Medulla oblongata (tissue), 1 donor: Measurements from ENCODE around the gene LMAN1L.

ENCODE experiments used
- DNase-seq: peaks from one replicate; pipeline ENCODE4 v3.0.0-alpha.2; 2015; ENCODE audit errors: extremely low spot score

The LMAN1L gene

DNA sequence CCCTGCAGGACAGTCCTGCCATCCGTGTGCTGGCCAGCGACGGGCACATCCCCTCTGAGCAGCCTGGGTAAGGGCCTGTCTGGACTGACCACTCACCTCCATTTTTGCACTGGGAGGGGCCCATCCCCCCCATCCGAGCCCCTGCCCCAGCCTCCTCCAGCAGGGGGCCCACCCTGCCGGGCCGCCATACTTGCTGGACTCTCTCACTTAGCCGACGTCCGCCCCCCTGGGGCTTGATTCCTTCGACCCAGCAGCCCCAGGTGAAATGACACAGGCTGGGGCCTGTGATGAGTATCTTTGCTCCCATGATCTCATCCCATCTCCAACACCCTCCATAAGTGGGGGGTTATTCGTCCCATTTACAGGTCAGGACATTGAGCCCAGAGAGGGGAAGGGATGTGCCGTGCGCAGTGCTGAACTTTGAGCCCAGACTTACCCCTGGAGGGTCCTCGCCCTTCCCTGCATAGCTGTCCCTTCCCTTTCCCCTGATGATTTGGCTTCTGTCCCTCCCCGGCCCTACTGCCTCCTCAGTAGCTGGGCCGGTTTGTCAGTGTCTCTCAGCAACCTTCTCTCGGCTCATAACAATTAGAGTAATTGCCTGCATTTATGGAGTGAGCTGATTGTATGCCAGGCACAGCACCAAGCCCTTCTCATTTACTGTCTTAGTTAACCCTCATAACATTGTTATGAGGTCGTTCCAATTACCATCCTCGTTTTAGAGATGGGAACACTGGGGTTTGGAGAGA lies 4.2 kb downstream of the LMAN1L start:
- DNase-seq = peak; percentile 33

DNA sequence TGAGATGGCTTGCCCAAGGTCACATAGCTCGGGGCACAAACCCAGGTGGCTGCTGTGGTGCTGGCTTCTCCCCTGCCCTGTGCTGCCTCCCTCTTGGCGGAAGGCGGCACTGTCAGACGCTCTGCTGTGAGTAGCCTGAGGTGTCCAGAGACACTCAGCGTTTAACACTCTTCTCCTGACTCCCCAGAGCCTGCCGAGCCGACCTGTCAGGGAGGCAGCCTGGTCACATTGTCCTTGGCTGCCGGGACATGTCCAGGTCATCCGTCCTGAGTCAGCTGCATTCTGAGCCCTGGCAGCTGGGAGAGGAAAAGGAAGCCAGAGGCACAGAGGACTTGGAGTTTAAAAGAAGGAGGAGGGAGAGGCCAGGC lies 4.7 kb downstream of the LMAN1L start:
- DNase-seq = peak; percentile 66

- DNase-seq = no peak
Observed at GRCh38 chr15:74820056-74820455, 7.4 kb downstream of the LMAN1L start.

DNA sequence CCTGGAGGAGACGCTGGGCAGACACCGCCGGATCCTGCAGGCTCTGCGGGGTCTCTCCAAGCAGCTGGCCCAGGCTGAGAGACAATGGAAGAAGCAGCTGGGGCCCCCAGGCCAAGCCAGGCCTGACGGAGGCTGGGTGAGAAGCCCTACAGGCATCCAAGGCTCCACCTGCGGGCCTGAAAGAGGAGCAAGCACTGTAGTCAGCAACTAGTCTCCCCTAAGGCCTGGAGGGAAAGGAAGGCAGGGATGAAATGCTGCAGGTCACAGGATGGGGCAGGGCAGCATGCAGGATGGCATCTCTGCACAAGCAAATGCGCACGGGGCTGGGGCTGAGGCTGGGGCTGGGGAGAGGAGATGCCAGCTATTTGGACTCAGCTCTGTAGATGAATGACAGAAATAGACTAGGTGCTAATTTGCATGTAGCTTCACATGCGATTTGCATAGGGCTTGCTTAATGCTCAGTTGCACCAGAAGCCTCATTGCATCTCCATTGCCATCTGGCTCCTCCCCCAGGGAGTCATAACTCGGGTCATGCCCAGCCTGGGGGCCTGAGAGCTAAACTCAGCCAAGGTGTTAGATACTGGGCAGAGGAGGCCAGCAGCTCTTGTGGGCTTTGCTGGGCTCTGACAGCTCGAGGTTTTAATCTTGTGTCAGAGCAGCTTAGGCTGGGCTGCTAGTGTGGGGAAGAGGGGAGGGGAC lies 8.6 kb downstream of the LMAN1L start:
- DNase-seq = no peak

DNA sequence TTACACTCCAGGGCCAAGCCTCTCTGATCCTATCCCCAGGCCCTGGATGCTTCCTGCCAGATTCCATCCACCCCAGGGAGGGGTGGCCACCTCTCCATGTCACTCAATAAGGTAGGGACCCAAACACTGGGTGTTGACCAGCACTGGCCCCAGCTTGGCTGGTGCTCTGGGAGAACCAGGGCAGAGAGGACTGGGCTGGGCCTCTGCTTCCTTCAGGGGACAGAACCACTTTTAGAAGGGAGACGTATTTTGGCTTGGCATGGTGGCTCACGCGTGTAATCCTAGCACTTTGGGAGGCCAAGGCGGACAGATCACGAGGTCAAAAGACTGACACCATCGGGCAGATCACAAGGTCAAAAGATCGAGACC lies 9.1 kb downstream of the LMAN1L start:
- no peak for DNase-seq

GRCh38 chr15:74822233-74822632 lies 9.6 kb downstream of the LMAN1L start:
- DNase-seq = no peak

DNA sequence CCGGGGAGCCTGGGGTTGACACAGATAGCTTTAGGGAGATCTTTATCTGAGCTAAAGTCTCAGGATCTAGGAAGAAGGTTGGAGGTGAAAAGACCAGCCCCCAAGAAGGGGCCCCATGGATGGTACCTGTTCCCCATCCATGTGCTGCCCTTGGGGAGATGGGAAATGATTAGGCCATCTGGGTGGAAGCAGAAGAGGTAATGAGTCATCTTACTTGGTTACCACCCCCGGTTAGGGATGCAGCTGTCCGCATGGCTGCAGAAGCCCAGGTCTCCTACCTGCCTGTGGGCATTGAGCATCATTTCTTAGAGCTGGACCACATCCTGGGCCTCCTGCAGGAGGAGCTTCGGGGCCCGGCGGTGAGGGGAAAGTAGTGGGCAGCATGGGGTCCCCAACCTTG lies 10.7 kb downstream of the LMAN1L start:
- DNase-seq = no peak

DNA sequence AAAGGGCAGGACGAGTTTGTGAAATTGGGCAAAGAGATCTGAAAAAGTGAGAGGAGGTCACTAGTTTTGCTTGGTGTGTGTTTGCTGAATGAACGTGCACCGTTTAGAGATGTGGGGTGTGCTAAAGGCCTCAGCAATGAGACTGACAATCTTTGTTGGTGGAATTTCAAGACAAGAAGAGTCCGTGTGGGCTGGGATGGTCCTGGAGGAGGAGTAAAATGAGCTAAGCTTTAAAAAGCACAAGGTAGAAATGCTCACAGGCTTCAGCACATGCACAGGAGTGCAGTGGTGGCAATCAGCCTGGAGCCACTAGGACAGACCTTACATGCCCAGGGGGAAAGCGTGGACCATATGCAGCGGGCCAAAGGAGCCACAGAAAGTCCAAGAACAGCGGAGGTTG lies 12.3 kb downstream of the LMAN1L start:
- DNase-seq = no peak

DNA sequence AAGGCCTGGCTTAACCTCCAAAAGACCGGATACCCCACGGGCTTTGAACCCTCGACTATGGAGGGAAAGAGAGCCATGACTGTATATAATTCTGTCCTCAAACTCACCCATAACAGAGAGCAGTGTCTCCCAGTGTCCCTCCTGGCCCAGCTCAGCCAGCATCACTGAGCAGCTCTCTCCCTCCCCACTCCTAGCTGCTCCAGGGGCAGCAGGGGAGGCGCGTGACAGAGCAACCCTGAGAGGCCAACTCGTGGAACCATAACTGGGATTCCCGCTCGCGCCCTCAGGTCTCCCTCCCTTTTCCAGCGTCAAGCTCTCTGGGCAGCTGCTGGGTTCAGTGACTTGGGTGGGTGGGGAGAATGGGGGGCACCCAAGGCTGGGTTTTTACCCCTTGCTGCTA lies 13.2 kb downstream of the LMAN1L start:
- DNase-seq = no peak

DNA sequence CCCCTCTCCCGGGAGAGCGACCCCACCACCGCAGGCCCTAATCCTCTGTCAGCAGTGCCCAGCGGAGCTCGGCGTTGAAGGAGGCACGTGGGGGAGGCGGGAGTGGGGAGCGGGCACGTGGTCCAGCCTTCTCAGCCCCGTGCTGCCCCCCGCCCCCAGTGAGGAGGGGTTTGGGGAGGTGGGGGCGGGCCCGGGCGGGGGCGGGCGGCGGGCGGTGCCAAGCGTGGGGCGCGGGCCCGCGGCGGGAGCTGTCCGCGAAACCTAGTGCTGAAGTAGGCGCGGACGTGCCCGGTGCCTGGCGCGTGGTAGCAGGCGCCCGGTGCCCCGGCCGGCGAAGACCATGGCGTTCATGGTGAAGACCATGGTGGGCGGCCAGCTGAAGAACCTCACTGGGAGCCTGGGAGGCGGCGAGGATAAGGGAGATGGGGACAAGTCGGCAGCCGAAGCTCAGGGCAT lies 13.8 kb downstream of the LMAN1L start, which contains the start of gene CPLX3:
Gene CPLX3, plus strand, starts transcription at position 264 of the 456 bp plus-strand sequence. Its CDS starts 77 bp downstream, at position 341.
- DNase-seq = no peak

- no peak for DNase-seq
Observed at GRCh38 chr15:74826921-74827320, 14.3 kb downstream of the LMAN1L start.

DNA sequence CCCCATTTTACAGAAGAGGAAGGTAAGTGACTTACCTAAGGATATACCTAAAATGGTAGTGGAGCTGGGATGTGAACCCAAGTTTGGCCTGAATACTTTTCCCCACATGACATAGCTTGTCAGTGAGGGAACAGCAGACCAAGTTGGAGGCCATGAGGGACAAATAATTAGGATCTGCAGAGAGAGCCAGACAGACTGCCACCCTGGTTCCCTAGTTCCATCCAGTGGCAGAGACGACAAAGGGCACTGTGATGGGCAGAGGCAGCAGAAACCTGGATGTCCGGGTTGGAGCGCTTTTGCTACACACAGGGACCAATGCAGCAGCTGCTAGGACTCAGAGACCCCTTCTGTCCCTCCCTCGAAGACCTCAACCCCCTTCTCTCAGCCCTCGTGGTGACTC lies 15.0 kb downstream of the LMAN1L start:
- DNase-seq = no peak

GRCh38 chr15:74828835-74829234 lies 16.2 kb downstream of the LMAN1L start:
- DNase-seq = no peak

DNA sequence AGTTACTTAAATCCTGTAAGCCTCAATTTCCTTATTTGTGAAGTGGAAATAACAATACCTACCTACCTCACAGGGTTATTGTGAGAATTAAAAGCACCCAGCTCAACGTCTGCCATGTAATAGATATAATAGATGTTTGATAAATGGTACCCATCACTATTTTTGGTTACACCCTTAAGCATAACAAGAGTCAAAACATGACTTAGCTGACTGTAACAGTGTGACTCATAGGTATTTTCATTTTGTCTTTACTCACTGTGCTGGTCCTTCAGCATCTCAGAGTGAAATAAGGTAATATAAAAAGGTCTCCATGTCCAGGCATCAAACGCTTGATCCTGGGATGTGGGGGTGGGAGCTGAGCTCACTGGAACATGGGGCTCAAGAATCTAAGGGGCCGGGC lies 16.9 kb downstream of the LMAN1L start:
- DNase-seq = no peak

GRCh38 chr15:74829991-74830390 lies 17.4 kb downstream of the LMAN1L start:
- DNase-seq = no peak

- peak; percentile 87 for DNase-seq
Observed at GRCh38 chr15:74830868-74831267, 18.2 kb downstream of the LMAN1L start.

GRCh38 chr15:74831813-74832495 lies 19.3 kb downstream of the LMAN1L start:
- DNase-seq = no peak

DNA sequence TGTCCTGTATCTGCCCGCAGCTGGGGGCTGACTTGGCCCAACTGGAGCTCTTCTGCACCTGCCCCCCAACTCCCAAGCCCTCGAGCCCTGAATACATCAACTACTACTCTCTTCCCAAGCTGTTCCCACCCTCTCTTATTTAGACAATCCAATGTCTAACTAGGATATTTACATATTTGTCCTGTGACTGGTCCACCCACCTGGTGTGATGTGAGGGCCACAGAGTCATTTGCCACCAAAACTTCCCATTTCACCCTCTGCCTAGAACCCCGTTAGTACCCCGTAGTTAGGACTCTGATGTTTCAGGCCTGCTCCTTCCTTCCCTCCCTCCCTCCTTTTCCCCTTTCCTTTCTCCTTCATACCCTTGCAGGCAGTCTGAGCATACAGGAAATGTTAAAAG lies 20.2 kb downstream of the LMAN1L start:
- no peak for DNase-seq

DNA sequence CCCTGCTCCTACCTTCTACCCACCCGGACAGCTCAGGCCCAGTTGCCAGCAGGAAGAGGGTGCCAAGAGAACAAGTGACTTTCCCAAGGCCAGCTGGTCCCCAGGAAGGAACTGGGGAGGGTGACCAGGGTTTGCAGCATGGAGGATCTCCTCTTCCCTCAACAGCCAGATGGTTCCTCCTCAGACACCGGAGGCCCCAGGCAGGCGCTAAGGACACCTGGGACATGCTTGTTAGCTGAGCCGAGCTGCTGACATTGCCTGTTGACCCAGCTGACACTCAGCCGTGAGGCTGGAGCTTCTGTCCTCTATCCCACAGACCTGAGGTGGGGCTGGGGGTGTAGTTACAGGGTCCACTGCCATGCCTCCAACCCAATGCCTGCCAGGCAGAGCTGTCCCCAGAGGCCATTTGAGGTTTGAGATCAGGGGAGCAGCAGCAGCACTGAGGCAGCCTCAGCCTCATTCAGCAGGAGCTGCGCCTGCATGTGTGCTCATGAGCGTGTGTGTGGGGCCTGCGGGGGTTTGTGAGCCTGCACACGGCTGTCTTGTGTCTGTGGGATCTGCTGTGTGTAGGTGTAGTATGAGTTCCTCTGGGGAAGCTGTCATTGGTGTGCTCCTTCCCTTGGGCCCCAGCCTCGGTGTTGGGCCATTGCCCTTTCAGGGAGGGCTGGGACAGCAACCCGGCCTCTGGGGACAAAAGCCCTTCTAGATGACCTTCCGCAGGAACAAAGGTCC lies 20.9 kb downstream of the LMAN1L start:
- DNase-seq = no peak

DNA sequence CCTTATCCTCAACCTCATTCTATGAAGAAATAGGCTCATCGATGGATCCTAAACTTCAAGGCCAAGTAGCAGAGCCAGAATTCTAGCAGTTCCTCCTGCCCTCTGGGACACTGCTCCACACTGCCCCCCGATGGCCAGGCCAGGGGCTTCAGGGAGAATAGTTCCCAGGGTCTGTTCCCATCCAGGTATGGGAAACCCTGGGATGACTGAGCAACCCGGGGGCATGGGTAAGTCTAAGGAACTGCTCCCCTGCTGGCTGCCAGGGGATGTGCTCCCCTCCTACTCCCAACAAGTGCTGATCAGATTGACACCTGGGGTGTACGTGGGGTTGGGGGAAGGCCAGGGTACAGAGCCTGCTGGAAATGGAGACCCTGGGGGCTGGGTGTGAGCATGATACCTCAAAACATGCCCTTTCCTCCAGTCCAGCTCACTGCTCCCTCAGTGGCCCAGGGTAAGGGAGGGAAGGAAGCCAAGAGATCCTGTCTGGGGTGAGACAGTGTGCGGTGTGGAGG lies 22.7 kb downstream of the LMAN1L start:
- DNase-seq = peak; percentile 53

- DNase-seq = no peak
Observed at GRCh38 chr15:74836846-74837245, 24.2 kb downstream of the LMAN1L start.
